Measurements from ENCODE around the gene TMCO4.

Gene TMCO4

DNA sequence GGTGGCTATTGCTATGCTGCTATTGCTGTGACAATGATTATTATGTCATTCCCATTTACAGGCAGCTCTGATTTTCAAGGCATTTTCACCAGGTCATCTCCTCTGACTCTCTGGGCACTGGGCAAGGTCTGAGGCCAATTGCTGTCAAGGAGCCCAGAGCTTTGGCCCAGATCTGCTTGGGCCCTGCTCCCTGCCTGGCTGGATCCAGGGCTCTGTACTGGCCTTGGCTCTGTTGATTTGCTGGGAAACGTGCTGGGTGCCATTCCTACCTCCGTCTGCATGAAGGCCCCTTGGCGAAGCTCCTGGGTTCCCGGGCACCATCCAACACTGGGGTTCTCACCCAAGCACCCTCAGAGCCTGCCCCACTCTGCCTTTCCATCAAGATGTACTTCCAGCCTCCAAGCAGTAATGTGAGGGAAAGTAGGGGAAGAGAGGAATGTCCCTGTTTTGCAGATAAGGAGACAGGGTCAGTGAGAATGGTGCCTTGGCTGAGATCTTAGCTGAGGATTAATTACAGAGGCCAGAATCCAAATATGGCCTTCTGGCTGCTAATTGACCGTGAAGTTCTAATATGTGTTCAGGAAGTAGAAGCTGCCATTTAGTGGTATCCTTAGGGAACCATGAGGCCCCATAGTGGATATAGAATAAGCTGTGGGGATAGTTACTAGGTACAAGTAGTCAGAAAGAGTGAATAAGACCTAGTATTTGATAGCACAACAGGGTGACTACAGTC, 71.1 kb downstream of the TMCO4 start:
- ChIA-PET CTCF (interaction anchor here (0.5 to 2.4 kb wide), 9 partner anchors 9 to 1542 kb away, joined by 3 to 10 read pairs (median 5); no protein-coding TSS in a partner anchor), POLR2A (no interaction called here)
- Histone ChIP-seq H3K36me3 (ENCODE audit: control insufficient read depth in 2 of 2, insufficient read depth in 1 of 2, low read length in 2 of 2) (no peaks in the 10 kb centered on the region), H3K9me3 (ENCODE audit: control insufficient read depth, insufficient read depth, low read depth, low read length) (no peaks in the 10 kb centered on the region), H3K4me3 (ENCODE audit: low read depth, low read length) (no peak overlapping the region), H3K4me1 (ENCODE audit: control insufficient read depth, insufficient read depth, low read length) (no peaks in the 10 kb centered on the region), H3K27ac (ENCODE audit: extremely low read depth, low read depth, low read length) (no peak overlapping the region)
- TF ChIP-seq ZNF223 (tag by site-specific recombination; IDR thresholded peaks at IDR 0.05): no peak
- 0 out of 2 replicates have a peak, but pooled peaks have one; percentile 22 for TF ChIP-seq SP7 (tag by site-specific recombination; IDR thresholded peaks at IDR 0.05)

DNA sequence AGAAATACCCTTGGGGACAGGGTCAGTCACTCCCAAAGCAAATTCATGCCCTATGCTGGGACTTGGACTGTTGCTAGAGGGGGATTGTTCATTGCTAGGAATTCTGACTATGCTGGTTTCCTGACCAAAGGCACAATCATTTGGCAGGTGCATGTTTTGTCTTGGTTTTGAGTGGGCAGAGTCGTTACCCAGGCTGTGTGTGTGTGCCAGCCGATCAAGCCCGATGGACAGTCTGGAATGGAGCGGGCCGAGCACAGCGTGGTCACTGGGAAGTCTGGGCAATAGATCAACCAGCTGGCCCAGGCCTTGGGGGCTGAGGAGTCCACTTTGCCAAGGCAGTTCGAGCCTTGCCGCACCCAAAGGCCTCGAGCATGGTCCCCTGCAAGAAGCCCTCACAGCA, 74.1 kb downstream of the TMCO4 start:
- Histone ChIP-seq H3K27ac (ENCODE audit: extremely low read depth, low read depth, low read length) (no peak overlapping the region), H3K4me1 (ENCODE audit: control insufficient read depth, insufficient read depth, low read length) (no peaks in the 10 kb centered on the region), H3K4me3 (ENCODE audit: low read depth, low read length) (no peak overlapping the region), H3K36me3 (ENCODE audit: control insufficient read depth in 2 of 2, insufficient read depth in 1 of 2, low read length in 2 of 2) (no peaks in the 10 kb centered on the region), H3K9me3 (ENCODE audit: control insufficient read depth, insufficient read depth, low read depth, low read length) (no peaks in the 10 kb centered on the region)
- ChIA-PET POLR2A (no interaction called here), CTCF (interaction anchor here (1.1 to 1.2 kb wide), 2 partner anchors 10 to 63 kb away, joined by 3 read pairs; no protein-coding TSS in a partner anchor)
- TF ChIP-seq FEZF1 (tag by site-specific recombination; IDR thresholded peaks at IDR 0.05) (no peak), ZNF19 (tag by site-specific recombination; IDR thresholded peaks at IDR 0.05; ENCODE audit: low read depth) (no peak)

DNA sequence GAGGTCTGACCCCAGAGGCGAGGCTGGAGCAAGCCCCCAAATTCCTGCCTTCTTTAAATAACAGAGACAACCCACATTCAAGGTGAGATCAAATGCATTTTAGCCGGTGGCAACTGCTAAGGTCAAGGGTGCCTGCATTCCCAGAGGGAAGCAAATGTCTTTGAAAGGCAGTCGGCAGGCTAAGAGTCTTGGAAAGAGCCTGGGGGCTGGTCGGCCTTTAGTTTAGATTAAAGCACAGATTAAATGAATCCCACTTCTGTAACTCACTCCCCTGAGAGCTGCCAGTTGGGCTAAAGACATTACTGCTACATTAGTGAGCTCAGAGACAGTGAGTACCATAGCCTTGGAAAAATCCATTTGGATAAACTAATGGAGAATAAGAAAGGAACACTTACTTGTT, 75.8 kb downstream of the TMCO4 start:
- no peaks in the 10 kb centered on the region for H3K4me1 ChIP-seq (ENCODE audit: control insufficient read depth, insufficient read depth, low read length)
- H3K36me3 ChIP-seq (ENCODE audit: control insufficient read depth in 2 of 2, insufficient read depth in 1 of 2, low read length in 2 of 2): no peaks in the 10 kb centered on the region
- H3K4me3 ChIP-seq (ENCODE audit: low read depth, low read length): no peak overlapping the region
- ChIA-PET POLR2A (no interaction called here), CTCF (interaction anchor here (0.6 kb wide), 1 partner anchor 62 kb away, joined by 3 read pairs; no protein-coding TSS in a partner anchor)
- no peak for TF ChIP-seq YY1 (tag by site-specific recombination; IDR thresholded peaks at IDR 0.05)
- no peak for TF ChIP-seq ZNF776 (tag by site-specific recombination; IDR thresholded peaks at IDR 0.05; ENCODE audit: borderline replicate concordance)
- no peak for TF ChIP-seq ZBTB7A (tag by site-specific recombination; IDR thresholded peaks at IDR 0.05; ENCODE audit: low read depth)
- TF ChIP-seq WT1 (tag by site-specific recombination; IDR thresholded peaks at IDR 0.05): no peak
- no peak for TF ChIP-seq OSR2 (tag by site-specific recombination; IDR thresholded peaks at IDR 0.05)
- TF ChIP-seq SP2 (tag by site-specific recombination; IDR thresholded peaks at IDR 0.05): no peak
- no peak for TF ChIP-seq ZNF248 (tag by site-specific recombination; IDR thresholded peaks at IDR 0.05)
- TF ChIP-seq ZNF132 (tag by site-specific recombination; IDR thresholded peaks at IDR 0.05; ENCODE audit: borderline replicate concordance): no peak
- TF ChIP-seq ZNF548 (tag by site-specific recombination; IDR thresholded peaks at IDR 0.05): no peak
- no peak for TF ChIP-seq ZNF10 (tag by site-specific recombination; IDR thresholded peaks at IDR 0.05)
- TF ChIP-seq ZNF416 (tag by site-specific recombination; IDR thresholded peaks at IDR 0.05): no peak
- no peak for TF ChIP-seq ZNF404 (tag by site-specific recombination; IDR thresholded peaks at IDR 0.05)
- TF ChIP-seq ZBTB48 (tag by site-specific recombination; IDR thresholded peaks at IDR 0.05): no peak
- TF ChIP-seq, protein P1, sequence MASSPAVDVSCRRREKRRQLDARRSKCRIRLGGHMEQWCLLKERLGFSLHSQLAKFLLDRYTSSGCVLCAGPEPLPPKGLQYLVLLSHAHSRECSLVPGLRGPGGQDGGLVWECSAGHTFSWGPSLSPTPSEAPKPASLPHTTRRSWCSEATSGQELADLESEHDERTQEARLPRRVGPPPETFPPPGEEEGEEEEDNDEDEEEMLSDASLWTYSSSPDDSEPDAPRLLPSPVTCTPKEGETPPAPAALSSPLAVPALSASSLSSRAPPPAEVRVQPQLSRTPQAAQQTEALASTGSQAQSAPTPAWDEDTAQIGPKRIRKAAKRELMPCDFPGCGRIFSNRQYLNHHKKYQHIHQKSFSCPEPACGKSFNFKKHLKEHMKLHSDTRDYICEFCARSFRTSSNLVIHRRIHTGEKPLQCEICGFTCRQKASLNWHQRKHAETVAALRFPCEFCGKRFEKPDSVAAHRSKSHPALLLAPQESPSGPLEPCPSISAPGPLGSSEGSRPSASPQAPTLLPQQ (tag by site-specific recombination; IDR thresholded peaks at IDR 0.05): no peak
- TF ChIP-seq KLF16 (tag by site-specific recombination; IDR thresholded peaks at IDR 0.05): no peak
- H3K9me3 ChIP-seq (ENCODE audit: control insufficient read depth, insufficient read depth, low read depth, low read length): no peaks in the 10 kb centered on the region
- H3K27ac ChIP-seq (ENCODE audit: extremely low read depth, low read depth, low read length): no peak overlapping the region

DNA sequence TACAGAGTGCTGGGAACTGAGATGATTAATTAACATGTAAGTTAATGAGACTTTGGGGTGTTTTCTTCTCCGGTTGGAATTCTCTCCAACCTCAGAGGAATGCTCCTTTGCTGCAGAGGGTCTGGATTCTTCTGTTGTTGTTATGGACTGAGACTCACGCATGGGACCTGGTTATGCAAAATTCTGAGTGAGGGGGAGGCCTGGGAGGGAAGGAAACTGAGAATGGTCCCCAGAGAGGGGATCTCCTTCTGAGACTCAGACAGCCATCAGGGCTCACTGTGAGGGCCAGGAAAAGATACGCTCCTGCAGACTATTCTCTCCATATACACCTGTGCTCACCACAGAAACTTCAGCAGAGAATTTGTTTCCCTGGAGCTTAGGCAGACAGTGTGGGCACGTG, 78.7 kb downstream of the TMCO4 start:
- ChIA-PET POLR2A (no interaction called here), CTCF (interaction anchor here (0.6 kb wide), 1 partner anchor 27 kb away, joined by 3 read pairs; no protein-coding TSS in a partner anchor)
- Histone ChIP-seq H3K27ac (ENCODE audit: extremely low read depth, low read depth, low read length) (no peak overlapping the region), H3K4me3 (ENCODE audit: low read depth, low read length) (no peak overlapping the region), H3K36me3 (ENCODE audit: control insufficient read depth in 2 of 2, insufficient read depth in 1 of 2, low read length in 2 of 2) (no peaks in the 10 kb centered on the region), H3K9me3 (ENCODE audit: control insufficient read depth, insufficient read depth, low read depth, low read length) (no peaks in the 10 kb centered on the region), H3K4me1 (ENCODE audit: control insufficient read depth, insufficient read depth, low read length) (no peaks in the 10 kb centered on the region)
- TF ChIP-seq, protein P2, sequence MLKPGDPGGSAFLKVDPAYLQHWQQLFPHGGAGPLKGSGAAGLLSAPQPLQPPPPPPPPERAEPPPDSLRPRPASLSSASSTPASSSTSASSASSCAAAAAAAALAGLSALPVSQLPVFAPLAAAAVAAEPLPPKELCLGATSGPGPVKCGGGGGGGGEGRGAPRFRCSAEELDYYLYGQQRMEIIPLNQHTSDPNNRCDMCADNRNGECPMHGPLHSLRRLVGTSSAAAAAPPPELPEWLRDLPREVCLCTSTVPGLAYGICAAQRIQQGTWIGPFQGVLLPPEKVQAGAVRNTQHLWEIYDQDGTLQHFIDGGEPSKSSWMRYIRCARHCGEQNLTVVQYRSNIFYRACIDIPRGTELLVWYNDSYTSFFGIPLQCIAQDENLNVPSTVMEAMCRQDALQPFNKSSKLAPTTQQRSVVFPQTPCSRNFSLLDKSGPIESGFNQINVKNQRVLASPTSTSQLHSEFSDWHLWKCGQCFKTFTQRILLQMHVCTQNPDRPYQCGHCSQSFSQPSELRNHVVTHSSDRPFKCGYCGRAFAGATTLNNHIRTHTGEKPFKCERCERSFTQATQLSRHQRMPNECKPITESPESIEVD (tag by site-specific recombination; IDR thresholded peaks at IDR 0.05): no peak
- no peak for TF ChIP-seq EGR2 (tag by site-specific recombination; IDR thresholded peaks at IDR 0.05; ENCODE audit: low read depth)
- no peak for TF ChIP-seq GFI1B (tag by site-specific recombination; IDR thresholded peaks at IDR 0.05)
- no peak for TF ChIP-seq ZBTB21 (tag by site-specific recombination; IDR thresholded peaks at IDR 0.05)
- no peak for TF ChIP-seq ZNF157 (tag by site-specific recombination; IDR thresholded peaks at IDR 0.05)
- TF ChIP-seq ZNF670 (tag by site-specific recombination; IDR thresholded peaks at IDR 0.05; ENCODE audit: low read depth): no peak
- TF ChIP-seq ZNF37A (tag by site-specific recombination; IDR thresholded peaks at IDR 0.05): no peak
- no peak for TF ChIP-seq ZNF777 (tag by site-specific recombination; IDR thresholded peaks at IDR 0.05; ENCODE audit: borderline replicate concordance)
